Transverse colon (tissue), 4 donors: ENCODE data around the gene MSH5.

ENCODE experiments used
- POLR2A ChIP-seq: fragments of 450-650 bp; IDR thresholded peaks from one replicate; pipeline ENCODE4 v1.6.1; 2016; ENCODE audit warnings: antibody characterized with exemption, mild to moderate bottlenecking, moderate library complexity
- POLR2AphosphoS5 ChIP-seq, 3 donors: sonication (generic); formaldehyde crosslinking; IDR thresholded peaks; one replicate each; pipeline ENCODE4 v1.6.1; 2016; ENCODE audit warnings: antibody characterized with exemption in 3 of 3
- TF ChIP-seq, protein P1 (sequence below), 5 experiments: fragments of 200-600 bp in 3 of 5; fragments of 450-650 bp in 2 of 5; sonication (generic) in 3 of 5; IDR thresholded peaks; 1 replicate in 2 of 5; 2 replicates in 3 of 5; pipeline ENCODE4 v1.5.1; 2016 to 2017; ENCODE audit warnings: antibody characterized with exemption in 5 of 5, inconsistent platforms in 3 of 5, mild to moderate bottlenecking in 2 of 5, moderate library complexity in 1 of 5

- TF ChIP-seq, protein P1, sequence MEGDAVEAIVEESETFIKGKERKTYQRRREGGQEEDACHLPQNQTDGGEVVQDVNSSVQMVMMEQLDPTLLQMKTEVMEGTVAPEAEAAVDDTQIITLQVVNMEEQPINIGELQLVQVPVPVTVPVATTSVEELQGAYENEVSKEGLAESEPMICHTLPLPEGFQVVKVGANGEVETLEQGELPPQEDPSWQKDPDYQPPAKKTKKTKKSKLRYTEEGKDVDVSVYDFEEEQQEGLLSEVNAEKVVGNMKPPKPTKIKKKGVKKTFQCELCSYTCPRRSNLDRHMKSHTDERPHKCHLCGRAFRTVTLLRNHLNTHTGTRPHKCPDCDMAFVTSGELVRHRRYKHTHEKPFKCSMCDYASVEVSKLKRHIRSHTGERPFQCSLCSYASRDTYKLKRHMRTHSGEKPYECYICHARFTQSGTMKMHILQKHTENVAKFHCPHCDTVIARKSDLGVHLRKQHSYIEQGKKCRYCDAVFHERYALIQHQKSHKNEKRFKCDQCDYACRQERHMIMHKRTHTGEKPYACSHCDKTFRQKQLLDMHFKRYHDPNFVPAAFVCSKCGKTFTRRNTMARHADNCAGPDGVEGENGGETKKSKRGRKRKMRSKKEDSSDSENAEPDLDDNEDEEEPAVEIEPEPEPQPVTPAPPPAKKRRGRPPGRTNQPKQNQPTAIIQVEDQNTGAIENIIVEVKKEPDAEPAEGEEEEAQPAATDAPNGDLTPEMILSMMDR (IDR thresholded peaks at IDR 0.05) = no peak
- TF ChIP-seq POLR2AphosphoS5 (IDR thresholded peaks at IDR 0.05) (peak in 2 of 3 donors; percentile 63 to 76), POLR2A (peak; percentile 75)
These were observed 9.7 kb upstream of the MSH5 start for GRCh38 chr6:31729979-31730630.
